IMR-90 (cell line): ENCODE results near the gene PLXDC2. TPM values are rescaled to one million over a fixed set of nuclear protein-coding genes. Genes with fewer than 3 reads are reported as not detected.

Experiments
- ATAC-seq: fragments of 200-7000 bp; cut with Tn5 transposase; 2 replicates; pipeline ENCODE4 v1.9.1; 2020; ENCODE audit warnings: low read depth, mild to moderate bottlenecking, moderate library complexity
- BruUV-seq: library from RNA; stranded (reverse); fragments of 400-500 nt; replicated peaks from 2 replicates; lab custom pipeline; 2021; lab: Mats Ljungman, UMichigan
- CTCF ChIA-PET: fragments of 300-600 bp; formaldehyde crosslinking; extraction: SDS; loops from one replicate; lab custom pipeline; 2021; ENCODE audit warnings: antibody characterized with exemption; lab: Yijun Ruan, JAX
- POLR2A ChIA-PET: fragments of 300-600 bp; sonication (Branson Sonifier 250); formaldehyde crosslinking; loops from one replicate; lab custom pipeline; 2022; ENCODE audit warnings: antibody characterized with exemption; ENCODE audit not compliant: unreplicated experiment; lab: Charles Lee
- DNase-seq: peaks from one replicate; pipeline ENCODE4 v3.0.0; 2013
- H2AFZ ChIP-seq: replicated peaks from 2 replicates; pipeline ENCODE3; 2013; ENCODE audit warnings: low read length, mild to moderate bottlenecking; ENCODE audit not compliant: poor library complexity
- H2AK5ac ChIP-seq: 2 replicates; pipeline ENCODE4 v1.6.1; 2013; ENCODE audit warnings: low read depth, low read length, inconsistent platforms
- H2AK9ac ChIP-seq: replicated peaks from 2 replicates; pipeline ENCODE3; 2013; ENCODE audit warnings: mild to moderate bottlenecking, low read depth, low read length, moderate library complexity; ENCODE audit not compliant: poor library complexity
- H2BK120ac ChIP-seq: 2 replicates; pipeline ENCODE4 v1.6.1; 2013; ENCODE audit warnings: low read depth, low read length, inconsistent platforms
- H2BK15ac ChIP-seq: 3 replicates; pipeline ENCODE4 v1.6.1; 2013; ENCODE audit warnings: low read depth, low read length, inconsistent platforms
- H2BK20ac ChIP-seq: 2 replicates; pipeline ENCODE4 v1.6.1; 2013; ENCODE audit warnings: low read depth, mild to moderate bottlenecking, inconsistent platforms, low read length, moderate library complexity
- H2BK5ac ChIP-seq: 2 replicates; pipeline ENCODE4 v1.6.1; 2013; ENCODE audit warnings: mild to moderate bottlenecking, low read depth, low read length, inconsistent platforms; ENCODE audit not compliant: poor library complexity, severe bottlenecking
- H3K14ac ChIP-seq: replicated peaks from 2 replicates; pipeline ENCODE4 v1.6.1; 2013; ENCODE audit warnings: low read depth, low read length, inconsistent platforms
- H3K18ac ChIP-seq: 2 replicates; pipeline ENCODE4 v1.6.1; 2013; ENCODE audit warnings: low read depth, low read length, control low read depth
- H3K23ac ChIP-seq: 2 replicates; pipeline ENCODE4 v1.6.1; 2013; ENCODE audit warnings: low read depth, low read length, inconsistent platforms
- H3K27ac ChIP-seq: 2 replicates; pipeline ENCODE4 v1.5.1; 2013; ENCODE audit warnings: mild to moderate bottlenecking, control low read depth, low read length; ENCODE audit not compliant: insufficient read depth
- H3K27me3 ChIP-seq: 2 replicates; pipeline ENCODE4 v1.6.1; 2013; ENCODE audit warnings: low read length; ENCODE audit not compliant: control insufficient read depth, insufficient read depth
- H3K36me3 ChIP-seq: 2 replicates; pipeline ENCODE4 v1.6.1; 2013; ENCODE audit warnings: low read length, mixed read lengths; ENCODE audit not compliant: control insufficient read depth, insufficient read depth
- H3K4ac ChIP-seq: 2 replicates; pipeline ENCODE4 v1.6.1; 2013; ENCODE audit warnings: low read depth, low read length, inconsistent platforms
- H3K4me1 ChIP-seq: 2 replicates; pipeline ENCODE4 v1.6.1; 2013; ENCODE audit warnings: low read length, mixed read lengths; ENCODE audit not compliant: control insufficient read depth, insufficient read depth
- H3K4me2 ChIP-seq: 2 replicates; pipeline ENCODE4 v1.6.1; 2013; ENCODE audit warnings: low read depth, mild to moderate bottlenecking, control low read depth, low read length, moderate library complexity
- H3K4me3 ChIP-seq: 2 replicates; pipeline ENCODE4 v1.5.1; 2013; ENCODE audit warnings: low read depth, mild to moderate bottlenecking, control low read depth, low read length, moderate library complexity; ENCODE audit not compliant: insufficient read depth
- H3K56ac ChIP-seq: 2 replicates; pipeline ENCODE4 v1.6.1; 2013; ENCODE audit warnings: low read length, inconsistent platforms; ENCODE audit not compliant: insufficient read depth; ENCODE audit errors: extremely low read depth
- H3K79me1 ChIP-seq, 2 experiments: 2 replicates each; pipeline ENCODE4 v1.6.1; 2013; ENCODE audit warnings: low read length in 2 of 2, inconsistent platforms in 1 of 2, low read depth in 1 of 2
- H3K9ac ChIP-seq: 2 replicates; pipeline ENCODE4 v1.6.1; 2013; ENCODE audit warnings: low read depth, low read length, control low read depth
- H3K9me1 ChIP-seq: 2 replicates; pipeline ENCODE4 v1.6.1; 2013; ENCODE audit warnings: low read length, inconsistent platforms; ENCODE audit not compliant: insufficient read depth
- H3K9me3 ChIP-seq: 2 replicates; pipeline ENCODE4 v1.6.1; 2013; ENCODE audit warnings: low read length; ENCODE audit not compliant: control insufficient read depth, insufficient read depth
- H4K20me1 ChIP-seq: 2 replicates; pipeline ENCODE4 v1.6.1; 2013; ENCODE audit warnings: low read length, inconsistent platforms; ENCODE audit not compliant: insufficient read depth
- H4K5ac ChIP-seq: 2 replicates; pipeline ENCODE4 v1.6.1; 2013; ENCODE audit warnings: mild to moderate bottlenecking, low read depth, low read length, control low read depth
- H4K8ac ChIP-seq, 2 experiments: 2 replicates each; pipeline ENCODE4 v1.6.1; 2013; ENCODE audit warnings: low read depth in 2 of 2, low read length in 2 of 2, control low read depth in 1 of 2, inconsistent platforms in 1 of 2
- H4K91ac ChIP-seq: 2 replicates; pipeline ENCODE4 v1.6.1; 2013; ENCODE audit warnings: low read depth, low read length, inconsistent platforms; ENCODE audit not compliant: insufficient read depth
- BHLHE40 ChIP-seq: fragments of 150-350 bp; IDR thresholded peaks from 2 replicates; pipeline ENCODE4 v1.6.1; 2016; ENCODE audit warnings: mild to moderate bottlenecking, low read depth, low read length
- CEBPB ChIP-seq: IDR thresholded peaks from 2 replicates; pipeline ENCODE4 v1.6.1; 2012; ENCODE audit warnings: low read depth, low read length, improper control_type of control experiment
- CTCF ChIP-seq: conservative IDR thresholded peaks from 2 replicates; pipeline ENCODE4 v1.5.1; 2012; ENCODE audit warnings: mild to moderate bottlenecking, low read depth, low read length, improper control_type of control experiment
- ELK1 ChIP-seq: fragments of 150-350 bp; IDR thresholded peaks from 2 replicates; pipeline ENCODE4 v1.6.1; 2016; ENCODE audit warnings: low read depth, mild to moderate bottlenecking, low read length, moderate library complexity, borderline replicate concordance
- FOS ChIP-seq: fragments of 150-350 bp; IDR thresholded peaks from 2 replicates; pipeline ENCODE4 v1.6.1; 2016; ENCODE audit warnings: low read depth, low read length
- MAFK ChIP-seq: IDR thresholded peaks from 2 replicates; pipeline ENCODE4 v1.6.1; 2012; ENCODE audit warnings: low read depth, low read length, improper control_type of control experiment
- MAZ ChIP-seq: IDR thresholded peaks from 2 replicates; pipeline ENCODE4 v1.6.1; 2012; ENCODE audit warnings: low read depth, mild to moderate bottlenecking, low read length, improper control_type of control experiment, moderate library complexity, borderline replicate concordance
- NFE2L2 ChIP-seq: fragments of 150-350 bp; IDR thresholded peaks from 2 replicates; pipeline ENCODE4 v1.6.1; 2016; ENCODE audit warnings: low read depth, mild to moderate bottlenecking, low read length
- POLR2A ChIP-seq: IDR thresholded peaks from 2 replicates; pipeline ENCODE4 v1.6.1; 2012; ENCODE audit warnings: mild to moderate bottlenecking, low read depth, low read length
- RAD21 ChIP-seq: IDR thresholded peaks from 2 replicates; pipeline ENCODE4 v1.6.1; 2012; ENCODE audit warnings: low read length, improper control_type of control experiment
- RFX5 ChIP-seq: IDR thresholded peaks from 2 replicates; pipeline ENCODE4 v1.8.0; 2012; ENCODE audit warnings: low read depth, mild to moderate bottlenecking, low read length, moderate library complexity
- SMC3 ChIP-seq: fragments of 150-350 bp; IDR thresholded peaks from 2 replicates; pipeline ENCODE4 v1.6.1; 2016; ENCODE audit warnings: low read depth, mild to moderate bottlenecking, antibody characterized with exemption, low read length, moderate library complexity
- USF2 ChIP-seq: fragments of 150-350 bp; IDR thresholded peaks from 2 replicates; pipeline ENCODE4 v1.6.1; 2017; ENCODE audit warnings: mild to moderate bottlenecking, antibody characterized with exemption, low read length, low read depth
- WGBS, 2 experiments: methylation state at CpG; one replicate each; pipeline versions ENCODE4 v1.1.5 to v1.1.7; 2013; ENCODE audit warnings: missing lambda C conversion rate in 2 of 2; ENCODE audit not compliant: insufficient read length in 1 of 2; ENCODE audit errors: extremely low coverage in 2 of 2; 5-methylcytosine and 5-hydroxymethylcytosine counted together
- dilution Hi-C: fragments of 300-500 bp; cut with HindIII; formaldehyde crosslinking; loops from one replicate; pipeline ENCODE4 v1.14.3; 2018; ENCODE audit warnings: low sequenced_read_pairs; ENCODE audit not compliant: unreplicated experiment
- in situ Hi-C: fragments of 300-500 bp; cut with MboI; formaldehyde crosslinking; loops from 3 replicates; pipeline ENCODE4 v1.14.3; 2019; ENCODE audit warnings: low sequenced_read_pairs, inconsistent platforms, mixed read lengths
- intact Hi-C: fragments of 100-400 bp; cut with micrococcal nuclease; formaldehyde crosslinking; loops from 2 replicates; pipeline ENCODE4 v1.10.0; 2022
- polyA plus RNA-seq, 3 experiments: library from polyadenylated mRNA; depleted of rRNA; stranded (reverse); fragments of >200 nt; gene quantifications; 2 replicates each; pipeline ENCODE4 v1.2.3, GENCODE V29; 2012; ENCODE audit warnings: low replicate concordance in 1 of 3
- total RNA-seq: library from RNA; depleted of rRNA; stranded (reverse); fragments of >200 nt; gene quantifications from 2 replicates; pipeline ENCODE4 v1.2.3, GENCODE V29; 2012

The PLXDC2 gene
- total and polyA plus RNA-seq, 2 of the 4 experiments (the other 2 are of a cell fraction) = 3.2 to 6.1 TPM

GRCh38 chr10:19964625-19965024 is 148.4 kb downstream of the PLXDC2 start:
- DNase-seq (no peak), ATAC-seq (no peak)
- no peak overlapping the region for H2AK5ac ChIP-seq
- ChIA-PET CTCF (no interaction called here), POLR2A (no interaction called here)
- no CpG with 5 or more reads among the region's 2 CpGs for WGBS, 2 experiments
- no peaks in the 10 kb centered on the region for H4K20me1 ChIP-seq
- no peaks in the 10 kb centered on the region for H3K79me1 ChIP-seq
- H2BK120ac ChIP-seq = no peak overlapping the region
- no peak overlapping the region for H3K4me3 ChIP-seq
- no peak overlapping the region for H3K27ac ChIP-seq
- no peak for TF ChIP-seq ELK1
- TF ChIP-seq USF2 = no peak
- TF ChIP-seq POLR2A = no peak
- TF ChIP-seq BHLHE40 = no peak
- no peak for TF ChIP-seq MAFK
- TF ChIP-seq FOS = no peak
- no peak for TF ChIP-seq CTCF
- TF ChIP-seq MAZ = no peak
- no peak for TF ChIP-seq NFE2L2
- no peak for TF ChIP-seq RAD21
- TF ChIP-seq CEBPB = no peak
- TF ChIP-seq RFX5 = no peak
- no peak for TF ChIP-seq SMC3
- H3K4ac ChIP-seq = no peak overlapping the region
- H3K56ac ChIP-seq = no peak overlapping the region
- no peak overlapping the region for H4K8ac ChIP-seq
- H3K27me3 ChIP-seq = no peaks in the 10 kb centered on the region
- no peak overlapping the region for H2BK20ac ChIP-seq
- no peaks in the 10 kb centered on the region for H3K36me3 ChIP-seq
- H3K4me2 ChIP-seq = no peak overlapping the region
- intact Hi-C loops = no loop called here
- H3K9me3 ChIP-seq = no peaks in the 10 kb centered on the region
- no peak overlapping the region for H2BK15ac ChIP-seq
- BruUV-seq = no TSS peak
- H3K9me1 ChIP-seq = peaks cover 2% of the 10 kb centered on the region; the same call in 1 of the 2 replicates
- H4K5ac ChIP-seq = no peak overlapping the region
- no peak overlapping the region for H3K9ac ChIP-seq
- H3K4me1 ChIP-seq = peaks cover 3% of the 10 kb centered on the region; the same call in 1 of the 2 replicates
- in situ Hi-C loops = no loop called here
- H3K18ac ChIP-seq = no peak overlapping the region
- H4K91ac ChIP-seq = no peak overlapping the region
- no peak overlapping the region for H2AK9ac ChIP-seq
- no peak overlapping the region for H2BK5ac ChIP-seq
- H3K23ac ChIP-seq = no peak overlapping the region
- dilution Hi-C loops = no loop called here
- H3K14ac ChIP-seq = no peak overlapping the region
- no peak overlapping the region for H2AFZ ChIP-seq
